A549 treated with CORT108297 at 1 μM for 4 hours (cell line): Measurements from ENCODE around the gene SCN11A. TPM values are rescaled to one million over a fixed set of nuclear protein-coding genes. Genes with fewer than 3 reads are reported as not detected.

Source experiments
- total RNA-seq: library from RNA; stranded (reverse); fragments of 200-300 nt; extraction: Qiagen RNA extraction; gene quantifications from 5 replicates; pipeline ENCODE4 v1.2.3, GENCODE V29; 2022

The SCN11A gene
- total RNA-seq, result 0.01 TPM in 2 of 5 replicates, not detected in the others

DNA sequence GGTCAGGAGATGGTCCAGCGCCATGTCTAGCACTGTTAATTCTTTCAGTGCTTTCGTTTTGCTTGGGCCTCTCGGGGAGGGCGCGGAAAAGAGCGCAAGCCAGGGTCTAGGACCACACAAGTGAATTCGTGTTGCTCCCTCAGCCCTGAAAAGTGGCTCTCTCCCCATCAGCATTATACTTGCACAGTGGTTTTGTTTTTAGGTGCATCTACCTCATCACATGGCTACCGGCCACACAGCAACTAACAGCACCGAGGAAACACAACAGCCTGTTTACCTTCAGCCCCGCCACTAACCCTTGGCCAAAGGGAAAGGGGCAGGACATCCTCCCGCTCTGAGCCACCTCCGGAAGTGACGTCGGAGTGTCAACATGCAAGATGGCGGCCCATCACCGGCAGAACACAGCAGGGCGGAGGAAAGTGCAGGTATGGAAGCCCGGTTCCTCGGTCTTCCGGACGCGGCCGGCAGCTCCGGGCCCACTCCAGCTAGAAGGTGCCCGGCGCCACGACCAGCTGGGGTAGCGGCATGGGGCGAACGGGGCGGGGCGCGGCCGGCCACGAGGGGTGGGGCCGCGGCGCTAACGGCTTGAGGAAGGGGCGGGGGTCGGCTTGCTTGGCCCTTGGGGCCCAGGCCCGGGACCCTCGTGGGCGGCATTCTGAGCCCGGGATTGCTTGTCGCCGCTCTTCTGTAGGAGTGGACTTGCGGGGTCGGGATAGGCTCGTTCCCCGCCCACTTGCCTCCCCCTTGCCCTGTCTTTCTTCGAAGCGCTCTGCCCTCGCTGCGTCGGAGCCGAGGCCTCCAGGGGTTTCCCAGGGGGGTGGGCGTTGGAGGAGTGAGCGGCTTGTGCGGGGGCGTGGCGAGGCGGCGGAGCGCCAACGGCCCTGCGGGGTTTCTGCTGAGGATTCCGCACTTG is at the start of gene SCN11A, which contains the start of gene WDR48:
TSS of gene SCN11A (minus strand) at position 296 of the 913 bp plus-strand sequence. CDS start 101,582 bp downstream, outside the sequence.
TSS of gene WDR48 (plus strand) at position 368 of the 913 bp plus-strand sequence. CDS start at position 378, 10 bp downstream.

Other genes starting within 250 kb of the SCN11A start
- not detected in 5 replicates for gene SCN10A, start 235.7 kb downstream of the SCN11A start, total RNA-seq
- 19.4 to 24.0 TPM (median 22.1 TPM) in 5 replicates for gene WDR48, start 72 bp upstream of the SCN11A start, total RNA-seq
- 26.6 to 36.7 TPM (median 34.9 TPM) in 5 replicates for gene GORASP1, start 55.7 kb upstream of the SCN11A start, total RNA-seq
- gene TTC21A, start 55.7 kb upstream of the SCN11A start, total RNA-seq, result 0.91 to 2.8 TPM (median 1.9 TPM) in 5 replicates
- gene CSRNP1, start 101.6 kb upstream of the SCN11A start, total RNA-seq, result 14.2 to 24.6 TPM (median 18.0 TPM) in 5 replicates
- 0.02 to 0.07 TPM (median 0.04 TPM) in 5 replicates for gene XIRP1, start 140.7 kb upstream of the SCN11A start, total RNA-seq
- gene CX3CR1, start 228.1 kb upstream of the SCN11A start, total RNA-seq, result 0.05 to 0.12 TPM (median 0.05 TPM) in 3 of 5 replicates, not detected in the others